Measurements from ENCODE around the gene HRH1. TPM values are rescaled to one million over a fixed set of nuclear protein-coding genes. Genes with fewer than 3 reads are reported as not detected.

HRH1 gene
- total and polyA plus RNA-seq, 12 donors, result 0.24 to 6.5 (median 2.2) TPM

DNA sequence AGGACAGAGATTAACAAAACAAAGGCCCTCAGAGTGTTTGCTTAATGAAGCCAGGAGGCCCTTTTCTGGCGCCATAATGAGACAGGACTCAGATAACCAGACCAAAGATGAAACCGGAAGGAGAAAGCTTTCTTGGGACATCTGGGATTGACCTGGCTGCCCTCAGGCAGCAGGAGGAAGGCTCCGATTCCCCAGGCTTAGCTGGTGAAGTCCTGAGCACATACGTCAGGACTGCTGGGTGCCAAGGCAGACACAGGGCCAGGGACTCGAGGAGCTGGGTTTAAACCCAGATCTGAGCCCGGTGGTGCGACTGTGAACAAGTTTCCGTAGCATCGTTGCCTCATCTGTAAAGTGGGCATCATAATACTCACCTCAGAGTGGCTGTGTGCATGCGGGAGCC lies 36.7 kb upstream of the HRH1 start:
- Histone ChIP-seq H3K27ac (no peak overlapping the region), H3K36me3 (replicated peaks in 1 of 2) (no peaks in the 10 kb centered on the region), H3K27me3 (no peaks in the 10 kb centered on the region), H3K4me3 (no peak overlapping the region), H3K9me3 (replicated peaks in 1 of 3) (no peaks in the 10 kb centered on the region), H3K4me1 (replicated peaks in 1 of 2) (no peaks in the 10 kb centered on the region)
- DNase-seq, result no peak
- 78 to 82% (median 81%) methylated on average over 5 to 10 of the region's 10 CpGs for WGBS, 4 donors
- no peak for TF ChIP-seq POLR2A (IDR thresholded peaks at IDR 0.05)
- TF ChIP-seq, protein P1, sequence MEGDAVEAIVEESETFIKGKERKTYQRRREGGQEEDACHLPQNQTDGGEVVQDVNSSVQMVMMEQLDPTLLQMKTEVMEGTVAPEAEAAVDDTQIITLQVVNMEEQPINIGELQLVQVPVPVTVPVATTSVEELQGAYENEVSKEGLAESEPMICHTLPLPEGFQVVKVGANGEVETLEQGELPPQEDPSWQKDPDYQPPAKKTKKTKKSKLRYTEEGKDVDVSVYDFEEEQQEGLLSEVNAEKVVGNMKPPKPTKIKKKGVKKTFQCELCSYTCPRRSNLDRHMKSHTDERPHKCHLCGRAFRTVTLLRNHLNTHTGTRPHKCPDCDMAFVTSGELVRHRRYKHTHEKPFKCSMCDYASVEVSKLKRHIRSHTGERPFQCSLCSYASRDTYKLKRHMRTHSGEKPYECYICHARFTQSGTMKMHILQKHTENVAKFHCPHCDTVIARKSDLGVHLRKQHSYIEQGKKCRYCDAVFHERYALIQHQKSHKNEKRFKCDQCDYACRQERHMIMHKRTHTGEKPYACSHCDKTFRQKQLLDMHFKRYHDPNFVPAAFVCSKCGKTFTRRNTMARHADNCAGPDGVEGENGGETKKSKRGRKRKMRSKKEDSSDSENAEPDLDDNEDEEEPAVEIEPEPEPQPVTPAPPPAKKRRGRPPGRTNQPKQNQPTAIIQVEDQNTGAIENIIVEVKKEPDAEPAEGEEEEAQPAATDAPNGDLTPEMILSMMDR (IDR thresholded peaks at IDR 0.05), result no peak
- intact Hi-C loops (cut with DNase I), result no loop called here

DNA sequence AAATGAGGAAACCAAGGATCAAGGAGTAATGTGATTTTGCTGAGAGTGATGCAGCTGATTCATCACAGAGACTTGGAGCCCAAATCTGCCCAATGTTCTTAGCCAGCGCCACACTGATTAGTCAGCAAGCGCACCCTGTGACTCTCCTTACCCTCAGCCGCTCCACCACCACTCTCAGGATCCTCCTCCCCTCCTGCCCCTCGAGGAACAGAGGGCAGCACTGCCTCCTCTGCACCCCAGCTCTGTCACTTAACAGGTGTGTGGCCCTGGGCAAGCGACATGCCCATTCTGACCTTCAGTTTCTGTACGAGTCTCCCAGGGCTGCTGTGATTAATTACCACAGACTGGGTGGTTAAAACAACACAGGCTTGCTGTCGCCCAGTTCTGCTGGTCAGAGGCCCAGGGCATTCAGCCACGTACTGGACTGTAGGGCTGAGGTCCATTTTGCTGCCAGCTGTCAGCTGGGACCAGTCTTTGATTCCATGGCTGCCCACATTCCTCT lies 36.1 kb upstream of the HRH1 start:
- no peak overlapping the region for H3K4me3 ChIP-seq
- TF ChIP-seq, protein P1 (IDR thresholded peaks at IDR 0.05), result no peak
- no peak for TF ChIP-seq POLR2A (IDR thresholded peaks at IDR 0.05)
- H3K36me3 ChIP-seq (replicated peaks in 1 of 2), result no peaks in the 10 kb centered on the region
- H3K9me3 ChIP-seq (replicated peaks in 1 of 3), result no peaks in the 10 kb centered on the region
- peak in 1 of 7 donors; percentile 27 for DNase-seq
- intact Hi-C loops (cut with DNase I), result no loop called here
- H3K27me3 ChIP-seq, result no peaks in the 10 kb centered on the region
- H3K4me1 ChIP-seq (replicated peaks in 1 of 2), result no peaks in the 10 kb centered on the region
- H3K27ac ChIP-seq, result no peak overlapping the region
- WGBS, 4 donors, result 30 to 64% (median 55%) methylated on average over 2 to 8 of the region's 8 CpGs

DNA sequence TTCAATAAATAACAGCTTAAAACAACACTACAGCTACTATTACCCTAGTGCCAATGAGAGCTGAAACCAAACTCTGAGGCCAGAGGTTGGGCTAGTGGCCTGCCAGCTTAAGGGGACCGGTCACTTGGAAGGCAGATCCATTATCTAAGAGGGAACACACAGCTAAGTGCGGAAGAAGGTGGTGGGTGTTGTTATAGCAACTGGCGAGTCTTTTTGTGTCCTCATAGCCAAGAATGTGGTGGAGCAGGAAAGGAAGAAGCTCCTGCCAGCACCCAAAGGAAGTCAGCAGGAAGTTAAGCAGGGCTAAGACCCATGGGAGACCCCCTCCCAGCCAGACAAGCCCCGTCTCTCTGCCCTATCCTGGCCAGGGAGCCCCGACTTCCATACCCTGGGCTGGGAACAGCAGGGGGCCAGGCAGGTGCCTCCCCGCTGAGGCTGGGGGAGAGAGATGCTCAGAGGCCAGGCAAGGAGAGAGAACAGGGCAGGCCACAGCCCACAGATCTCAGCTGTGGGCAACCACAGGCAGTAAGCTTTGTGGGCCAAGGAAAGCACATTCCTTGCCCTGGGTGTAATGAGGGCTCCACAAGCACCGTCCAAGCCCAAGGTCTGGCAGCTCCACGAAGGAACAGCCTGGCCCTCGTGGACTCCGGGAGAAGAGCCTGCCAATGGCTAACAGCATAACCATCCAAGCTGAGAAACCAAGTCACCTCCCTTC lies 34.0 kb upstream of the HRH1 start:
- no peak for DNase-seq
- Histone ChIP-seq H3K27ac (no peak overlapping the region), H3K36me3 (replicated peaks in 1 of 2) (no peaks in the 10 kb centered on the region), H3K9me3 (replicated peaks in 1 of 3) (no peaks in the 10 kb centered on the region), H3K27me3 (no peaks in the 10 kb centered on the region), H3K4me1 (replicated peaks in 1 of 2) (no peaks in the 10 kb centered on the region), H3K4me3 (no peak overlapping the region)
- intact Hi-C loops (cut with DNase I), result no loop called here
- WGBS, 4 donors, result 61 to 67% (median 65%) methylated on average over 9 to 10 of the region's 10 CpGs
- TF ChIP-seq, protein P1 (IDR thresholded peaks at IDR 0.05), result no peak
- no peak for TF ChIP-seq POLR2A (IDR thresholded peaks at IDR 0.05)

GRCh38 chr3:11126653-11127052 lies 27.6 kb upstream of the HRH1 start:
- TF ChIP-seq, protein P1 (IDR thresholded peaks at IDR 0.05), result no peak
- H3K27me3 ChIP-seq, result no peaks in the 10 kb centered on the region
- H3K9me3 ChIP-seq (replicated peaks in 1 of 3), result no peaks in the 10 kb centered on the region
- 82 to 93% (median 87%) methylated on average over 10 of the region's 10 CpGs for WGBS, 4 donors
- no peak overlapping the region for H3K4me3 ChIP-seq
- H3K27ac ChIP-seq, result no peak overlapping the region
- no peaks in the 10 kb centered on the region for H3K4me1 ChIP-seq (replicated peaks in 1 of 2)
- DNase-seq, result no peak
- intact Hi-C loops (cut with DNase I), result no loop called here
- no peaks in the 10 kb centered on the region for H3K36me3 ChIP-seq (replicated peaks in 1 of 2)

All from adrenal gland (tissue), 12 donors.